ENCODE data around the gene NAP1L4. TPM values are rescaled to one million over a fixed set of nuclear protein-coding genes. Genes with fewer than 3 reads are reported as not detected.
A peak's percentile ranks its signal among the peaks of the same experiment; 100 is the strongest.

NAP1L4 gene
- total RNA-seq, 2 donors from 2014 or later = 198 to 206 TPM

- H3K27ac Mint-ChIP-seq = no peak overlapping the region
- H3K4me3 Mint-ChIP-seq = no peak overlapping the region
- Histone ChIP-seq H3K9me3 (ENCODE audit: control insufficient read depth, low read length) (no peaks in the 10 kb centered on the region), H3K27me3 (ENCODE audit: control insufficient read depth, insufficient read depth, low read length, poor library complexity, severe bottlenecking) (no peaks in the 10 kb centered on the region), H3K27ac (ENCODE audit: low read depth, low read length) (no peak overlapping the region), H3K4me1 (ENCODE audit: control insufficient read depth, insufficient read depth, low read length) (no peaks in the 10 kb centered on the region), H3K4me3 (ENCODE audit: low read length) (no peak overlapping the region), H3K9ac (ENCODE audit: extremely low read depth, low read length, poor library complexity, severe bottlenecking) (no peak overlapping the region), H3K36me3 (ENCODE audit: control insufficient read depth, insufficient read depth, low read length) (no peaks in the 10 kb centered on the region)
- no peak for TF ChIP-seq CTCF (conservative IDR thresholded peaks at IDR 0.05)
- peaks cover 4% of the 10 kb centered on the region for H3K27me3 Mint-ChIP-seq (ENCODE audit: insufficient read depth)
- H3K9me3 Mint-ChIP-seq = no peaks in the 10 kb centered on the region
- 91% methylated on average over 10 to 18 of the region's 18 CpGs for WGBS, 2 experiments (ENCODE audit: insufficient coverage in 1 of 2, insufficient read length in 1 of 2)
- H3K4me1 Mint-ChIP-seq = peaks cover 5% of the 10 kb centered on the region
- no peak for DNase-seq
- H3K36me3 Mint-ChIP-seq (ENCODE audit: low read depth) = no peaks in the 10 kb centered on the region
These were observed 77.5 kb downstream of the NAP1L4 start for GRCh38 chr11:2914455-2915195.

- Mint-ChIP-seq H3K27ac (no peak overlapping the region), H3K27me3 (ENCODE audit: insufficient read depth) (peaks cover 4% of the 10 kb centered on the region), H3K4me3 (no peak overlapping the region), H3K36me3 (ENCODE audit: low read depth) (no peaks in the 10 kb centered on the region), H3K4me1 (peaks cover 5% of the 10 kb centered on the region), H3K9me3 (no peaks in the 10 kb centered on the region)
- H3K9ac ChIP-seq (ENCODE audit: extremely low read depth, low read length, poor library complexity, severe bottlenecking) = no peak overlapping the region
- no peaks in the 10 kb centered on the region for H3K27me3 ChIP-seq (ENCODE audit: control insufficient read depth, insufficient read depth, low read length, poor library complexity, severe bottlenecking)
- no peak overlapping the region for H3K4me3 ChIP-seq (ENCODE audit: low read length)
- WGBS, 2 experiments (ENCODE audit: insufficient coverage in 1 of 2, insufficient read length in 1 of 2) = 86 to 97% methylated on average over 7 to 9 of the region's 9 CpGs
- no peaks in the 10 kb centered on the region for H3K4me1 ChIP-seq (ENCODE audit: control insufficient read depth, insufficient read depth, low read length)
- no peak for DNase-seq
- no peak overlapping the region for H3K27ac ChIP-seq (ENCODE audit: low read depth, low read length)
- TF ChIP-seq CTCF (conservative IDR thresholded peaks at IDR 0.05) = no peak
- H3K36me3 ChIP-seq (ENCODE audit: control insufficient read depth, insufficient read depth, low read length) = no peaks in the 10 kb centered on the region
- no peaks in the 10 kb centered on the region for H3K9me3 ChIP-seq (ENCODE audit: control insufficient read depth, low read length)
These were observed 78.4 kb downstream of the NAP1L4 start for GRCh38 chr11:2913776-2914175.

GRCh38 chr11:2913019-2913431 is 79.1 kb downstream of the NAP1L4 start:
- no peak overlapping the region for H3K9ac ChIP-seq (ENCODE audit: extremely low read depth, low read length, poor library complexity, severe bottlenecking)
- H3K36me3 Mint-ChIP-seq (ENCODE audit: low read depth) = no peaks in the 10 kb centered on the region

More at GRCh38 chr11:2913019-2913431, 79.1 kb downstream of the NAP1L4 start:
- H3K9me3 Mint-ChIP-seq = no peaks in the 10 kb centered on the region
- no peaks in the 10 kb centered on the region for H3K4me1 ChIP-seq (ENCODE audit: control insufficient read depth, insufficient read depth, low read length)
- H3K4me3 Mint-ChIP-seq = no peak overlapping the region
- DNase-seq = peak; percentile 78
- H3K27me3 Mint-ChIP-seq (ENCODE audit: insufficient read depth) = peaks cover 4% of the 10 kb centered on the region
- H3K9me3 ChIP-seq (ENCODE audit: control insufficient read depth, low read length) = no peaks in the 10 kb centered on the region
- no peak for TF ChIP-seq CTCF (conservative IDR thresholded peaks at IDR 0.05)
- H3K4me3 ChIP-seq (ENCODE audit: low read length) = no peak overlapping the region
- no peaks in the 10 kb centered on the region for H3K27me3 ChIP-seq (ENCODE audit: control insufficient read depth, insufficient read depth, low read length, poor library complexity, severe bottlenecking)
- peak overlapping the region; percentile 44 for H3K27ac Mint-ChIP-seq
- H3K4me1 Mint-ChIP-seq = peaks cover 5% of the 10 kb centered on the region
- no peak overlapping the region for H3K27ac ChIP-seq (ENCODE audit: low read depth, low read length)
- H3K36me3 ChIP-seq (ENCODE audit: control insufficient read depth, insufficient read depth, low read length) = no peaks in the 10 kb centered on the region
- WGBS, 2 experiments (ENCODE audit: insufficient coverage in 1 of 2, insufficient read length in 1 of 2) = 47 to 80% methylated on average over 5 to 13 of the region's 13 CpGs
